Right kidney (tissue), 1 donor: ENCODE results near the gene ELK4.
"Not testable (repeated sequence)": the region's sequence is repeated elsewhere in the genome, so short reads cannot be mapped to it uniquely, and the experiment has no call there.

Source experiments
- DNase-seq: peaks from one replicate; pipeline ENCODE4 v3.0.0-alpha.2; 2016

The ELK4 gene

DNA sequence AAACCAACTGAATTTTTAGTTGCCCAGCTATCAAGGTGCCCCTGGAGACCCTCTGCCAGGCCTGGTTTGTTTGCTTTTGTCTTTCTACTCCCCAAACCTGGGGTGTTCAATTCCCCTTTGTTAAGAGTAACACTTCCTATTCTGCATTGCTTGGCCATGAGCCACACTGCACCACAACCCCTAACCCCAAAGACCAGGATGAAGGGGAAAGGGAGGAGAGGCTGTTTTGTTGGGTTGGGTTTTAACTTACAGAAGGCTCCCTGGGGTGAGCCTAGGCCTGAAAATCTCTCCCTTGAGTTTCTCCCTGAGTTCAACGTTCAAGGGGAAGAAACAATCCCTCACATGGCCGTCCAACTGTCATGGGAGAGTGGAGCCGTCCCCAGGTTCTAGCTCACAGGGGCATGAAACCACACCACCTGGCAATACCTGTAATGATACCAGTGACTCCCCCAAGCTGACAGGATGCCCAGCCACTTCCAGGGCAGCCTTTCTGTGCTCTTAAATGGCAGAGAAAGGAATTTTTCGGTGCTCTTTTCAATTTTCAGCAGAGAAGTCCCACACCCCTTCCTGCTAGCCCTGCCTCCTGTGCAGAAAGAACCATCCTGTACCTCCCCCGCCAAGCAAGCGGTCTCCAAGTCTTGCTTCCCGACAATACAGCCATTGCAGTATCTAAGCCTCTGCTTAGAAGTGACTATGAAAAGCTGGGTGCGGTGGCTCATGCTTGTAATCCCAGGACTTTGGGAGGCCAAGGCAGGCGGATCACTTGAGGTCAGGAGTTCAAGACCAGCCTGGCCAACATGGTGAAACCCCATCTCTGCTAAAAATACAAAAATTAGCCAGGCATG, 33.6 kb upstream of the ELK4 start:
- no peak for DNase-seq

DNA sequence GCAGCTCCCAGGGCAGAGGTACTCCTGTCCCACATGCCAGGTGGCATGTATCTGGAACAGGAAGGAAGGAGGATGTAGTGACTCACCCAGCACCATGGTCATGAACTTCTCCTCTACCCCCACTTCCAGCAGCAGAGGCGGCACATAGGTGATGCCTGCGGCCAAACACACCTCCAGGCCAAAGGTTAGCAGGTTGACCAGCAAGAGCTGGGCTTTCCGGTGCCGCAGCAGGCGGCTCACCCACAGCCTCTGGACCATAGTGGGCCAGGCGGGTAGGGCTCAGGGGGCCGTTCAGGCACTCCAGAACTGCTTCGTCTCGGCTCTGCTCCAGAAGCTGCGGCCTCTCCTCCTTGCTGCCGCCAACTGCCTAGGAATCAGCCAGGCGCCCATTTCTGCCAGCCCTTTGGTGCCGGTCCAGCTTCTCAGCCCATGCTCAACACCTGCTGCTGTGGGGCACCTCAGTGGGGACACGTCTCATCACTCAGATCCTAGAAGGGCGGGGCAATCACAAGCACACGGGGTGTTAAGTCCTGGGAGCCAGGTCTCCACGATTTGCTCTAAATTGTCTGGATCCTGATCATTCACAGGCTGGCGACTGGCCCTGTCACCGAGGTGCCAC, 32.7 kb upstream of the ELK4 start:
- no peak for DNase-seq

DNA sequence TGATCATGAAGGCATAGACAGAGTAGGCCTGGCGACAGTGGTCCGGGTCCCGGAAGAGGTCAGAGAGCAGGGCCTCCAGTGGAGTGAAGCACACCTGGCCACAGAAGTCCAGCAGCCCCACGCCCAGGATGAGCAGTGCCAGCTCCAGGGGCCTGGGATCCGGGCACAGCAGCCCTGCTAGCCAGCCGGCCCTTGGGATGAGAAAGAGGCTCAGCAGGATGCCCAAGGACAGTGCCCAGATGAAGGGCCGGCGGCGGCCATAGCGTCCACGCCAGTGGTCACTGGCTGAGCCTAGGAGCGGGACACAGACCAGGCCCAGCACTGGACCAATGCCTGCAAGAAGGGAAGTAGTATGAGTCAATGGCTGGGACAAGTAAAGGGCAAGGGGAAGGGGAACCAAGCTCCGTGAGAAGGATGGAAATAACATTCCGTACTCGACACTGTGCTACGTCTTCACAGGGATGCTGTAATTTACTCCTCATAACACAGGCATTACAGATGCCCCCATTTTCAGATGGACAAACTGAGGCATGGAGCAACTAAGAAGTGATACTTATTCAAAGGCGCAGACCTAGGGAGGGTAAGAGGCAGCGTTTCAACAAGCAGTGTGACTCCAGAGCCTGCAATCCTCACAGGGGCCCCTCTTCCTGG, 31.6 kb upstream of the ELK4 start:
- DNase-seq: no peak

DNA sequence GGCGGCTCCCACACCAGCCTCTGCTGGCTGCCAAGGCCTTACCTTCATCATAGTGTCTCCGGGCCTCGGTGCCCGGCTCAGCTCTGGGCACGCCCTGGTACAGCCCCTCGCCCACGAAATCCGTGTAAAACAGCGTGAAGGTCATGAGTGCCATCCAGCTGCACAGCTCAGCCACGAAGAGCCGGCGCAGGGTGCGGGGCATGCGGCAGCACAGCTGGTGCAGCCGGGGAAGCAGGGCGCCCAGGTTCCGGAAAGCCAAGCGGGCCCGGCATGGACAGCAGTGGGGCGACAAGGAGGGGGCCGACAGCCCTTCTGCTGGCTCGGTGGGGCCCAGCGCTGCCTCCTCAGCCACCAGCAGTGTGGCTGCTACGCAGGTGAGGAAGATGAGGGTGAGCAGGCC, 31.0 kb upstream of the ELK4 start:
- DNase-seq: no peak

DNA sequence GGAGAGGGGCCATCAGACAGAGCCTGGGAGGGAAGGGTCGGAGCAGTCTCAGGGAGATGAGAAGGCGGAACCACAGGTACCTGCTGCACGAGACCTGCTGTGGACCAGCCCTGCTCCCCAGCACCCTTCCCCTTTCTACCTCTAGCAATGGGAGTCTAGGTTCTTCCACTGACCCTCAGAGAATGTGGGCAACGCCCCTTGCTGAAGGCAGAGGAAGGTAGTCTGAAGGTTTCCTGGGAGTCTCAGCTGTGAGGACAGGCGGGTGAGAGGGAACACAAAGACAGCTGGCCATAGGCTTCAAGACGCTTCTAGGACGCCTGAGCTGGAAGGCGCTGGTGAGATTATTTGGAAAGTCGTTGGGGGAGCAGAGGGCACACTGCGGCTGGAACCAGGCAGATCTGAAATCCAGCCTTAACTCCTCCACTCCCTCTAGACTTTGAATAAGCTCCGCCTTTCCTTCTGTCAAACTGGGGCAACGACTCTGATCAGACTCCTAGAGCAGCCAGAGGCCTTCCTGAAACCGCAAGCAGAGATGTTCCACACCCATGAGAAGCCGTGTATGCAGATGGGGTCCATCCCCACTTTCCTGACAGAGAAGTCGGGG, 30.4 kb upstream of the ELK4 start:
- no peak for DNase-seq

DNA sequence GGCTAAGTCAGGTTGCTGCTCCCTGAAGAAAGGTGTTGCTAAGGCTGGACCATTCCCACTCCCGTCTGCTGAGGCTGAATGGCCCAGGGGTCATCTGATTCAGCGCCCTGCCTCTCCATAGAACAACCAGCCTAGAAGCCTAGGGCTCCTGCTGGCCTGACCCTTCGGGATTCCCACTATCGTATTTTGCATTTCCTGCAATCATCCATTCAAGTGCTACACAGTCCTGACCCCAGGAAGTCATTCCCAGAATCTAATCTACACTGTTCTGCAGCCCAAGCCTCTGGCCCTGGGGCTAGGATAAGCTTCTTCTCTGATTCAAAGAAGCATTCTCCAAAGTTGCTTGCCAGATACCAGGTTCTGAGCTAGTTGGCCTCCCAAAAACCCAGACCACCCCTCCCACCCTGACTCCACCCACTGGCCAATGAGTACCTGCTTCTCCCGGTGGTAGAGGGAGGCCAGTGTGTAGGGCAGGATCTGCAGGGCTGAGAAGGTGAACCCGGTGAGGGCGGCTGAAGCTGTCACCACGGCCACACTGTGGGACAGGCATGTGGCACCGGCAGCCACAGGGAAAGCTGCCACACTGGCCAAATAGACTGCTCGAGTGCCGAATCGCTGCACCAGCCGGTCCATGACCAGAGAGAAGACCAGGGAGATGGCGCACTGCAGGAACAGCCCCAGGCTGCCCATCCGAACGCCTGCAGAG, 29.8 kb upstream of the ELK4 start:
- no peak for DNase-seq

DNA sequence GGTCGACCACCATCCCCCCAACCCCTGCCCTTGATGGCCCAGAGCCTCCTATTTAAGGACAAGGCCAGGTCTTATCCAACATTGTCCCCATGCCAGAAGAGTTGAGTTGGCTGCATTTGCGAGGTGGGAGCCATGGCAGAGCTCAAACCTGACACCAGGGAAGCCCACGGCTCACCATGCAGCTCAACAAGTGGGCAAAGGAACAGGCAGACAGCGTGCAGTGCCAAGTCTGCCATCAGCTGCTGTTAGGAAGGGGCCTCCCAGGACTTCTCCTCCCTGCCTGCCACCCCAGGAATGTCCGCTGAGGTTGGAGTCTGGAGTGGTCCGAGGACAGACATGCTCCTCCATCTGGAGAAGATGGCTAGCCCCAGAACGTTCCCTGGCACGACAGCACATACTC, 28.6 kb upstream of the ELK4 start:
- DNase-seq: no peak

DNA sequence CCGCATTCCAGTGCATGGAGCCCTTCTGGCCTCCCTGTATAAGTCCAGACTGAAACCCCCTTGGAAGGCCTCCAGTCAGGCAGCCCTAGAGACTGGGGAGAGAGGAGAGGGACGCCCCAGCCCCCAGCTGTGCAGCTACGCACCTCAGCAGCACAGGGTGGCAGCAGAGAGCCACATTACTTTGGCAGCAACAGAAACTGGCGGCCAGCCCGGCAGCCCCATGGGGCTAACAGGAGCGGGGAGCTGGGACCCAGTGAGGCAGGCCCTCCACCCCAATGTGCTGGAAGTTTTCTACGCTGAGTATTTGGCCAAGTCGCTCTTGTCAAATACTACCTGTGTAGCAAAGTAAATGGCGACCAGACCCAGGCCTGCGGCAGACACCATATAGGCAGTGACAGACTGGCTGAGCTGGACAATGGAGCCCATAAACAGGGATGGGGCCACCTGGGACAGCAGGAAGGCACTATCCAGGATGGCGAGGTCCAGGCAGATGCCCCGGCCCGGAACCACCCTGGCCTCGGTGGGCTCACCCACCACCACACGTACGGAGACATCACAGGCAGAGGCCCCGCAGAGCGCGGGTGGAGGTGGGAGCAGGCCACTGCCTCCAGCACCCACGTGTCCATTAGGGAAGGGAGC, 27.3 kb upstream of the ELK4 start:
- DNase-seq: peak; percentile 72

DNA sequence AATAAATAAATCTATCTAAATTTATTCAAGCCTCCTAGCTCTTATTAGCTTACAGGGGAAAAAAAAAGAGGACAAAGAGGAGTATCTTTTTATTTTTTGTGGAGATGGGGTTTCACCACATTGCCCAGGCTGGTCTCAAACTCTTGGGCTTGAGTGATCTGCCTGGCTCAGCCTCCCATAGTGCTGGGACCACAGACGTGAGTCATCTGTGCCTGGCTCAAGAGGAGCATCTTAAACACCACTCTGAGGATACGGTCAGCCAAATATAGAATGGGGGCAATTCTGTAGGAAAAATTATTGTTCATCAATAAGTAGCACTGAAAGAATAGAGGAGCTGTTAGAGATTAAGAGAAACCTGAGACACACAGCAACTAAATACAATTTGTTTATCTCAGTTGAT, 24.4 kb upstream of the ELK4 start:
- no peak for DNase-seq

DNA sequence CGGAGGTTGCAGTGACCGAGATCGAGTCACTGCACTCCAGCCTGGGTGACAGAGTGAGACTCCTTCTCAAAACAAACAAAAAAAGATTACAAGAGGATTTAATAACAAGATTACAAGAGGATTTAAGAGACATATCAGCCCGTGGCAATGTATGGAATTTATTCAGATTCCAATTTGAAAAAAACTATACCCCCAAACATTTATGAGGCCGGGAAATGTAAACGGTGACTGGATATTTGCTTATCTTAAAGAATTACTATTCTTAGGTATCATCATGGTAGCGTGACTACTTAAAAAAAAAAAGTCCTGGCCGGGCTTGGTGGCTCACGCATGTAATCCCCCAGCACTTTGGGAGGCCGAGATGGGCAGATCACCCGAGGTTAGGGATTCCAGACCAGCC, 21.2 kb upstream of the ELK4 start:
- no peak for DNase-seq

DNA sequence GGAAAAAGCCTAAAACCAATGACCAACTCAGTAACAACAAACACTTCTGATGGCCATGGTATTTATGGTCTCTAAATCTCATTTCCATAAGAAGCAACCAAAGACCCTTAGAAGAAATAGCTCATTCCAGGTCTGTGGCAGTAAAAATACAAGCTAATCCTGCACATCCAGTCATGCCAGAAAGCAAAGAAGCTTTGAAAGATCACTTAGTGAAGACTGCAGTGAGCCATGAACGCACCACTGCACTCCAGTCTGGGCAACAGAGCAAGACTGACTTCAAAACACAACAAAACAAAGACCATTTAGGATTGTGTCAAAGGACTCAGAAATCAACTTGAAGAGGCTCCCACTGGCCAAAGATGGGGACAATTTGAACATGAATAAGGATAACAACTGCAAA, 18.4 kb upstream of the ELK4 start:
- DNase-seq: no peak

DNA sequence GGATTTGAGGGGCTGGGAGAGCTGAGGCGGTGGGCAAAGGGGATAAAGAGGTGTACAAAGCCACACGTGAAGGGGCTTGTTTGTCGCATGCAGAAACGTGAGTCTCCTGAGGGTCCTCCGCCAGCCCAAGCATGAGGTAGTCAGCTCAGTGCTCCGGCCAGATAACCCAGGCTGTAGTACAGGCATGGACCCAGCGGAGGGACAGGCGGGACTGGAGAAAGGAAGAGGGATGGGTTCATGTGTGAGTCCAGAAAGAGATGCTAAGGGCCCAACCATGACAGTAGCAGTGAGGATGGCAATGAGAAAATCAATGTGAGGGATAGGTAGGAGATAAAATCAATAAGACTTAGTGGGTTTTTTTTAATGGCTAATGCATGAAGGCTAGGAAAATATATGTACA, 13.7 kb upstream of the ELK4 start:
- no peak for DNase-seq

DNA sequence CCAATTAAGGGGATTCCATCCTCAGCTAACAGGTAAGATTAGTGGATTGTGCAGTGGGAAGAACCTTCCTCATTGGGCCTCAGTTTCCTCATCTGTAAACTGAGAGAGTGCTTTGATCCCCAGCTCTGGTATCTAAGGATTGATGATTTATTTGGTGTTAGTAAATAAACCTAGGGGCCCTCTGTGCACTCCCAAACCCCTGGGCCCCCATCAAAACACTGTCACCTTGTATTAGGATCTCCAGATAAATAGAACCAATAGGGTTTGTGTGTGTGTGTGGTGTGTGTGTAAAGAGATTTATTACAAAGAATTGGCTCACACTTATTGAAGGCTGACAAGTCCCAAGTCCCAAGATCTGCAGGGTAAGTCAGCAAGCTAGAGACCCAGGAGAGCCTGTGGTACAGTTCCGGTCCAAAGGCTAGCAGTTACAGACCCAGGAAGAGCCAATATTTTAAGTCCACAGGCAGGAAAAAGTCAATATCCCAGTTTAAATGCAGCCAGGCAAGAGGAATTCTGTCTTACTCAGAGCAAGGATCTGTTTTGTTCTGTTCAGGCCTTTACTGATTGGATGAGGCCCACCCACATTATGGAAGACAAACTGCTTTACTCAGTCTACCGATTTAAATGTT, 11.0 kb upstream of the ELK4 start:
- DNase-seq: no peak

DNA sequence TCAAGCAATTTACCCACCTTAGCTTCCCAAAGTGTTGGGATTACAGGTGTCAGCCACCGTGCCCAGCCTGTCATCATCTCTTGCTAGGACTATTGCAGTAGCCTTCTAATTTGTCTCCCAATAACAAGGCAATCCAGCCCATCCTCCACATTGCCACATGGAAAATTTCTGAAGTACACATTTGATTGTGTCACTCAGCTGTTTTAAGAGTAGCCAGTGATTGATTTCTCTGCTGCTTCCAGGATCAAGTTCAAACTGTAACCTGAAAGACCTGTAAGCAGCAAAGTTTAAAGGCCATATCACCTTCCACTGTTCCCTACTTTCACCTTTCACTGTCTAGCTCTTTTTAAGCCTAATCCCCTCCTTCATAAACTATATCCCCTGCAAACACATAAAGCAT, 7.8 kb upstream of the ELK4 start:
- no peak for DNase-seq

DNA sequence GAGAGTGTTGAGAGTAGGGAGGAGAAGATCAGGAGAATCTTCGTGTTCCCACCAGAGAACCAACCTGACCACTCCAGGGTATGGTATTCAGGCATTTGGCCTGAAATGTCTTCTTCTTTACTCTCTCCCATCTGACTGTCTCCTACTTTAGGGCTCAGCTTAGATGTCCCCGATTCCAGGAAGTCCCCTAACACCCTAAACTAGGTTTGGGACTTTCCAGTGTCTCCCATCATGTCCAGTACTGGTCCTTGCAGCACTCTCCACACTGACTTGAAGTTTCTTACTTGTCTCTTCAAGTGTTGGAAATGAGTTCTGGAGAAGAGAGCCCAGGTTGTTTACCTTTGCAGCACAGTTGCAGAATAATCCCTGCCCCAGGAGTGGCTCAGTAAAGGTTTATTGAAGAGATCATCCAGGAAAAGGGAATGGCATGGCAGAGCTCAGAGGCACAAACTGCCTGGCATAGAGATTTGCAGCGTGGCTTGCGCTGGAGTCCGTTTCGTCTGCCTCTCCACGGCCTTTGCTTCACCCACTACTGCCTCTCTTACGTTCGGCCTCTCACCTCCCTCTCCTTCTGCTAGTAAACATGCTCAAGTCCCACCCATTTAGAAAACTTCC, 6.2 kb upstream of the ELK4 start:
- no peak for DNase-seq

DNA sequence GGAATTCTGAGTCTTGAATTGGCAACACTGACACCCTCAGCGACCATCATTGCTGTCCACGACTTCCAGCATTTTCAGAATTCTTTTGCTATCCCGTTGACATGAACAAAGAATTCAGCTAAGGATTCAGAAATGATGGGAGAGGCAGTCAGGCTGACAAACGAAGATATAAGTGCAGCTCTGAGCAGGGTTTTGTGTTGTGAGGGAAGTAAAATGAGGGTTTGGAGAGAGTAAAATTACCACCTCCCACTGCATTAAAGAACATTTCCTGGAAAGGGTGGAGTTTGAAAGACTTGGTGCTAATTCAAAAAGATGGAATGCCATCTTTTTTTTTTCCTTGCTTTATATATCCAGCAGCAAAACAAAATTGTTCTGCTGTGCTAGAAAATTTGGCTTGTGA, 4.9 kb upstream of the ELK4 start:
- no peak for DNase-seq

DNA sequence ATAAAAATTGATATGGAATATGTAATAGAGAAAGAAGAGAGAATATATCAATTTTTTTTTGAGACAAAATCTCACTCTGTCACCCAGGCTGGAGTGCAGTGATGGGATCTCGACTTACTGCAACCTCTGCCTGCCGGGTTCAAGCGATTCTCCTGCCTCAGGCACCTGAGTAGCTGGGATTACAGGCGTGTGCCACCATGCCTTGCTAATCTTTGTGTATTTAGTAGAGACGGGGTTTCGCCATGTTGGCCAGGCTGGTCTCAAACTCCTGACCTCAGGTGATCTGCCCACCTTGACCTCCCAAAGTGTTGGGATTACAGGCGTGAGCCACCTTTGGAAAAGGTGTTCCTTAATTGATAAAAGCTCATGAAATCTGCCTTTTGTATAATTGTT, 4.3 kb upstream of the ELK4 start:
- not testable (repeated sequence) for DNase-seq

DNA sequence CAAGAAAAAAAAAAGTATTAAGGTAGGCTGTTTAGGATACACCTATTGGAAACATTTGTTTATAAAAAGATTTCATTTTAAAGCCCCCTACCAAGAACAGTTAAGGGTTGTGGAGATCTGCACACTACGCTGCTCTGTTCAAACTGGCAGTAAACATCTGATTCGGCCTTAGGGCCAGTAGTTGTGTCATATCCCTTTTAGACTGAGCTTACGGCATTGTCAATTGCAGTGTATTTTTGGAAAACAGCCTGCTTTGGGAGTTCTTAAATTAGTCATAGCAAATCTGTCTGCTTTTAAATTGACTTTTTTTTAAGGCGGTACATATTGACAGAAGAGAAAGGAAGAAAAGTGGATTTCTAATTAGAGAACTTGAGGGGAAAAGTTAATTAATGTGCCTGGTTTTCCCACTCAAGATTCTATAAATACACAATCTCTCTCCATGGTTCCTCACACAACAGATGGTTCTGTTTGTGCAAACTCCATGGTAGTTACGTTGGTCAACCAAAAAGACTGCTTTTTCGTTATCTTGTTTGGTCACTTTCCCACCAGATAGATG, 1.7 kb upstream of the ELK4 start:
- DNase-seq: no peak

DNA sequence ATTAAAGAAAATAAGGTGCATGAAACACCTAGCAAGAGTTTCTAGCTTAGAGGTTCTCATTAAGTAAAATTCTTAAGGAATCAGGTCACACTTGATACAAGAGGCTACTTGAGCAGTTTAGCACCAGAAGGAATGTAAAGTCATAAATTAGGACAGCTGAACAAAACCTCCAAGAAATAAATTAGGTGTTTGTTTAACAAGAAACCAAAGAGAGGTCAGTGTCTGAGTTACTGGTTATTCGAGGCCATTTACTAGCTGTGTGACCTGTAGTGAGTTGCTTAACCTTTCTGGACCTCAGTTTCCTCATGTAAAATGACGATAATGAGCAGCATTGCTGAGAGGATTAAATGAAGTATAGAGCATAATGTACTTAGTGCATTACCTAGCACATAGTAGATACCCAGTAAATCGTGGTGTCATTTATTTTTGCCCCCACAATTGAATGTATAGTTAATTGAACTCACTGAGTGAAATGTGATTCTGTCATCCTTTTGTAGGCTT, 908 bp upstream of the ELK4 start:
- DNase-seq: no peak

DNA sequence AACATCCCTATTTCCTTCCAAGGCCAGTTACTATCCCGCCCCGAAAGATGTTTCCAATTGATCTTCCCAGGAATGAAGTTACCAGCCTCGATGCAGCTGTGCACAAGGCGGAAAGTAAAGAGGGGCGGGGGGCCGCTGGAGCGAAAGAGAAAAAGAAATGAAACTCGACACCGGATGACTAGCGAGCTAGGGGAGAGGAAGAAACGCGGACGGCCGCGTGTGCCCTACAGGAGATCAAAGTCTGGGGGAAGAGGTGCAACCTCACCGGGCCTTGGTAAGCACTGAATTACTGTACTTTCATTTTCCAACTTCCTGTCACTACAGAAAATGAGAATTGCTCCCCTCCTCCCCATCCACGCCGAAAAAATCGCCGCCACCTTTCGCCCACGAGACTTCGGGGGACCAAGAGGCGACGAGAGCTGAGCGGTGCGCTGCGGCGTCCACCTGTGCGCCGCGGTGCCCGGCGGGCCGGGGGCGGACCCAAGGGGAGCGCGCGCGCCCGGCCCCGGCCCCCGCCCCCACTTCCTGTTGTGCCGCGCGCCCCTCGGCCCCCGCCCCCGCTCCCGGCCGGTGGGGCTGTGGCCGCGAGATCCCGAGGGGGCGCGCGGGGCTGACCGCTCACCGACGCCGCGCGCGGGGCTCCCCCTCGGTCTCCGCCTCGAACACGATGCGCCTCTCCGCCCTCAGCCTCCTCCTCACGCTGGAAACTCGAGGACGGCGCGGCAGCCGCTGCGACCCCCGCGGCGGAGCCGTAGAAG, 622 bp downstream of the ELK4 start:
- peak; percentile 90 for DNase-seq
